K562 treated with DMSO at 1 percent for 4 hours (cell line): ENCODE data around the gene VEGFA. TPM values are rescaled to one million over a fixed set of nuclear protein-coding genes. Genes with fewer than 3 reads are reported as not detected.

ENCODE experiments used
- total RNA-seq: library from RNA; unstranded; fragments of 300-600 nt; gene quantifications from 2 replicates; pipeline ENCODE4 v1.2.3, GENCODE V29; 2022; ENCODE audit not compliant: insufficient read depth

Gene VEGFA
- 188 and 209 TPM in 2 replicates for total RNA-seq

GRCh38 chr6:43769526-43770371 is at the start of gene VEGFA:
VEGFA (plus strand) TSS chr6:43770211.

Other genes starting within 250 kb of the VEGFA start
- gene XPO5, start 194.2 kb upstream of the VEGFA start, total RNA-seq: 54.7 and 66.2 TPM in 2 replicates
- 20.0 and 22.6 TPM in 2 replicates for gene POLH, start 194.0 kb upstream of the VEGFA start, total RNA-seq
- gene GTPBP2, start 140.9 kb upstream of the VEGFA start, total RNA-seq: 122 and 156 TPM in 2 replicates
- 64.2 and 69.6 TPM in 2 replicates for gene MAD2L1BP, start 134.4 kb upstream of the VEGFA start, total RNA-seq
- 0.91 TPM in 1 of 2 replicates, not detected in the other for gene RSPH9, start 125.2 kb upstream of the VEGFA start, total RNA-seq
- 98.5 and 99.2 TPM in 2 replicates for gene MRPS18A, start 82.4 kb upstream of the VEGFA start, total RNA-seq